SK-N-SH (cell line): ENCODE data around the gene CELF2.

Source experiments
- EZH2phosphoT487 ChIP-seq: fragments of 200-600 bp; sonication (generic); IDR thresholded peaks from 2 replicates; pipeline ENCODE4 v1.6.1; 2017; ENCODE audit warnings: low read depth, mixed run types, mild to moderate bottlenecking, antibody characterized with exemption, moderate library complexity, borderline replicate concordance
- JUND ChIP-seq: IDR thresholded peaks from 2 replicates; pipeline ENCODE4 v1.4.0; 2012
- NRF1 ChIP-seq: IDR thresholded peaks from 2 replicates; pipeline ENCODE4 v1.6.1; 2012; ENCODE audit warnings: low read depth, mild to moderate bottlenecking, low read length
- RCOR1 ChIP-seq: fragments of 150-350 bp; IDR thresholded peaks from 2 replicates; pipeline ENCODE4 v1.6.1; 2017; ENCODE audit warnings: antibody characterized with exemption, low read length
- REST ChIP-seq: IDR thresholded peaks from 2 replicates; pipeline ENCODE4 v1.6.1; 2012; ENCODE audit warnings: mild to moderate bottlenecking, low read depth, low read length, moderate library complexity
- RFX5 ChIP-seq: IDR thresholded peaks from 2 replicates; pipeline ENCODE4 v1.6.1; 2012; ENCODE audit warnings: mild to moderate bottlenecking, improper control_type of control experiment, low read length
- SMC3 ChIP-seq: IDR thresholded peaks from 2 replicates; pipeline ENCODE4 v1.6.1; 2012; ENCODE audit warnings: low read depth, low read length, improper control_type of control experiment
- TCF12 ChIP-seq: IDR thresholded peaks from 2 replicates; pipeline ENCODE4 v1.4.0; 2012
- TF ChIP-seq, protein P1 (sequence below): fragments of 200-600 bp; sonication (generic); IDR thresholded peaks from 2 replicates; pipeline ENCODE4 v1.6.1; 2017; ENCODE audit warnings: antibody characterized with exemption, mild to moderate bottlenecking, moderate library complexity
- TF ChIP-seq, protein P2 (sequence below): IDR thresholded peaks from 2 replicates; pipeline ENCODE4 v1.4.0; 2012; ENCODE audit warnings: low read depth, borderline replicate concordance
- TF ChIP-seq, protein P3 (sequence below): IDR thresholded peaks from 2 replicates; pipeline ENCODE4; 2012
- TF ChIP-seq, protein P4 (sequence below): IDR thresholded peaks from 2 replicates; pipeline ENCODE4 v1.4.0; 2012; ENCODE audit warnings: low read depth

GRCh38 chr10:11386044-11386443, 368.4 kb downstream of the CELF2 start:
- TF ChIP-seq REST (no peak), EZH2phosphoT487 (no peak), NRF1 (no peak), RFX5 (no peak), RCOR1 (no peak), SMC3 (no peak), TCF12 (no peak), JUND (no peak)
- TF ChIP-seq, protein P1, sequence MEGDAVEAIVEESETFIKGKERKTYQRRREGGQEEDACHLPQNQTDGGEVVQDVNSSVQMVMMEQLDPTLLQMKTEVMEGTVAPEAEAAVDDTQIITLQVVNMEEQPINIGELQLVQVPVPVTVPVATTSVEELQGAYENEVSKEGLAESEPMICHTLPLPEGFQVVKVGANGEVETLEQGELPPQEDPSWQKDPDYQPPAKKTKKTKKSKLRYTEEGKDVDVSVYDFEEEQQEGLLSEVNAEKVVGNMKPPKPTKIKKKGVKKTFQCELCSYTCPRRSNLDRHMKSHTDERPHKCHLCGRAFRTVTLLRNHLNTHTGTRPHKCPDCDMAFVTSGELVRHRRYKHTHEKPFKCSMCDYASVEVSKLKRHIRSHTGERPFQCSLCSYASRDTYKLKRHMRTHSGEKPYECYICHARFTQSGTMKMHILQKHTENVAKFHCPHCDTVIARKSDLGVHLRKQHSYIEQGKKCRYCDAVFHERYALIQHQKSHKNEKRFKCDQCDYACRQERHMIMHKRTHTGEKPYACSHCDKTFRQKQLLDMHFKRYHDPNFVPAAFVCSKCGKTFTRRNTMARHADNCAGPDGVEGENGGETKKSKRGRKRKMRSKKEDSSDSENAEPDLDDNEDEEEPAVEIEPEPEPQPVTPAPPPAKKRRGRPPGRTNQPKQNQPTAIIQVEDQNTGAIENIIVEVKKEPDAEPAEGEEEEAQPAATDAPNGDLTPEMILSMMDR: no peak
- TF ChIP-seq, protein P2, sequence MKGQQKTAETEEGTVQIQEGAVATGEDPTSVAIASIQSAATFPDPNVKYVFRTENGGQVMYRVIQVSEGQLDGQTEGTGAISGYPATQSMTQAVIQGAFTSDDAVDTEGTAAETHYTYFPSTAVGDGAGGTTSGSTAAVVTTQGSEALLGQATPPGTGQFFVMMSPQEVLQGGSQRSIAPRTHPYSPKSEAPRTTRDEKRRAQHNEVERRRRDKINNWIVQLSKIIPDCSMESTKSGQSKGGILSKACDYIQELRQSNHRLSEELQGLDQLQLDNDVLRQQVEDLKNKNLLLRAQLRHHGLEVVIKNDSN: no peak
- TF ChIP-seq, protein P3, sequence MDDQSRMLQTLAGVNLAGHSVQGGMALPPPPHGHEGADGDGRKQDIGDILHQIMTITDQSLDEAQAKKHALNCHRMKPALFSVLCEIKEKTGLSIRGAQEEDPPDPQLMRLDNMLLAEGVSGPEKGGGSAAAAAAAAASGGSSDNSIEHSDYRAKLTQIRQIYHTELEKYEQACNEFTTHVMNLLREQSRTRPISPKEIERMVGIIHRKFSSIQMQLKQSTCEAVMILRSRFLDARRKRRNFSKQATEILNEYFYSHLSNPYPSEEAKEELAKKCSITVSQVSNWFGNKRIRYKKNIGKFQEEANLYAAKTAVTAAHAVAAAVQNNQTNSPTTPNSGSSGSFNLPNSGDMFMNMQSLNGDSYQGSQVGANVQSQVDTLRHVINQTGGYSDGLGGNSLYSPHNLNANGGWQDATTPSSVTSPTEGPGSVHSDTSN: no peak
- TF ChIP-seq, protein P4, sequence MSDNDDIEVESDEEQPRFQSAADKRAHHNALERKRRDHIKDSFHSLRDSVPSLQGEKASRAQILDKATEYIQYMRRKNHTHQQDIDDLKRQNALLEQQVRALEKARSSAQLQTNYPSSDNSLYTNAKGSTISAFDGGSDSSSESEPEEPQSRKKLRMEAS: no peak
